Measurements from ENCODE around the gene DST.

DNA sequence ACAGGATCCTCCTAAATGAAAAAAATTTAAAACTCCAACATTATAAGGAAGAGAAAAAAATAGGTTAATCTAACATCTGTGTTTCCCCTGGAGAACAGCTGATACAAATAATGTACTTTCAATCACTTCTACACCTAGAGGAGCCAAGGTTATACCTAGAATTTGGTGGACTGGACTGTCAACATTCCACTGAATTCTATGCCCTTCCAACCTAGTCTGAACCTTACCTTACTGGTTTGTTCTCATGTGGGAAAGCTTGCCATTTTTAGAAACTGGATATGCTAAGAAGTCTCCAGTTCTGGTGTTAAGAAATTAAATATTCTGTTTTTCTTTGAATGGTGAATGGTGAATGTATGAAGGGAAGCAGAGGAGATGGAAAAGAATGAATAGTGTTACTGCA is 162.4 kb downstream of the DST start:
- TF ChIP-seq, protein P1, sequence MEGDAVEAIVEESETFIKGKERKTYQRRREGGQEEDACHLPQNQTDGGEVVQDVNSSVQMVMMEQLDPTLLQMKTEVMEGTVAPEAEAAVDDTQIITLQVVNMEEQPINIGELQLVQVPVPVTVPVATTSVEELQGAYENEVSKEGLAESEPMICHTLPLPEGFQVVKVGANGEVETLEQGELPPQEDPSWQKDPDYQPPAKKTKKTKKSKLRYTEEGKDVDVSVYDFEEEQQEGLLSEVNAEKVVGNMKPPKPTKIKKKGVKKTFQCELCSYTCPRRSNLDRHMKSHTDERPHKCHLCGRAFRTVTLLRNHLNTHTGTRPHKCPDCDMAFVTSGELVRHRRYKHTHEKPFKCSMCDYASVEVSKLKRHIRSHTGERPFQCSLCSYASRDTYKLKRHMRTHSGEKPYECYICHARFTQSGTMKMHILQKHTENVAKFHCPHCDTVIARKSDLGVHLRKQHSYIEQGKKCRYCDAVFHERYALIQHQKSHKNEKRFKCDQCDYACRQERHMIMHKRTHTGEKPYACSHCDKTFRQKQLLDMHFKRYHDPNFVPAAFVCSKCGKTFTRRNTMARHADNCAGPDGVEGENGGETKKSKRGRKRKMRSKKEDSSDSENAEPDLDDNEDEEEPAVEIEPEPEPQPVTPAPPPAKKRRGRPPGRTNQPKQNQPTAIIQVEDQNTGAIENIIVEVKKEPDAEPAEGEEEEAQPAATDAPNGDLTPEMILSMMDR (IDR thresholded peaks at IDR 0.05): no peak
- no peak for TF ChIP-seq EZH2 (IDR thresholded peaks at IDR 0.05; ENCODE audit: borderline replicate concordance, insufficient read depth, low read depth, low read length, poor library complexity, severe bottlenecking)

Measured in B cell (primary cell).